ENCODE measurements around the gene RGR. TPM values are rescaled to one million over a fixed set of nuclear protein-coding genes. Genes with fewer than 3 reads are reported as not detected.

Gene RGR
- total and polyA plus RNA-seq, 7 donors = 0.10 to 0.28 (median 0.25) TPM; not detected in 4

GRCh38 chr10:84221916-84222315 is 22.9 kb upstream of the RGR start:
- Histone ChIP-seq H3K4me3 (no peak overlapping the region), H3K4me1 (no peaks in the 10 kb centered on the region), H3K27me3 (ENCODE audit: insufficient read depth in 3 of 3, low read length in 2 of 3) (peaks cover 0 to 3% (median 0%) of the 10 kb centered on the region in 3 donors), H3K27ac (no peak overlapping the region), H3K9me3 (no peaks in the 10 kb centered on the region), H3K36me3 (ENCODE audit: insufficient read depth in 1 of 2, low read depth in 1 of 2) (no peaks in the 10 kb centered on the region)
- WGBS, 3 donors = 69 to 83% (median 73%) methylated on average over 8 of the region's 8 CpGs
- intact Hi-C loops (cut with DNase I) = no loop called here
- no peak for DNase-seq
- ATAC-seq = no peak
- no peak for TF ChIP-seq CTCF (IDR thresholded peaks at IDR 0.05)

- H3K4me1 ChIP-seq = no peaks in the 10 kb centered on the region
- intact Hi-C loops (cut with DNase I) = no loop called here
- no peak overlapping the region for H3K27ac ChIP-seq
- peaks cover 0 to 3% (median 0%) of the 10 kb centered on the region in 3 donors for H3K27me3 ChIP-seq (ENCODE audit: insufficient read depth in 3 of 3, low read length in 2 of 3)
- no peak for TF ChIP-seq CTCF (IDR thresholded peaks at IDR 0.05)
- no peak overlapping the region for H3K4me3 ChIP-seq
- no peaks in the 10 kb centered on the region for H3K36me3 ChIP-seq (ENCODE audit: insufficient read depth in 1 of 2, low read depth in 1 of 2)
- 45 to 49% (median 48%) methylated on average over 6 of the region's 6 CpGs for WGBS, 3 donors
- no peak for ATAC-seq
- H3K9me3 ChIP-seq = no peaks in the 10 kb centered on the region
- DNase-seq = no peak
These were observed 20.3 kb upstream of the RGR start for GRCh38 chr10:84224411-84225028.

- TF ChIP-seq CTCF (IDR thresholded peaks at IDR 0.05) = no peak
- DNase-seq = no peak
- Histone ChIP-seq H3K36me3 (ENCODE audit: insufficient read depth in 1 of 2, low read depth in 1 of 2) (no peaks in the 10 kb centered on the region), H3K4me3 (no peak within 1 kb of the TSS), H3K4me1 (no peaks in the 10 kb centered on the region), H3K9me3 (no peaks in the 10 kb centered on the region), H3K27me3 (ENCODE audit: insufficient read depth in 3 of 3, low read length in 2 of 3) (peaks cover 0 to 3% (median 0%) of the 10 kb centered on the region in 3 donors), H3K27ac (no peak within 1 kb of the TSS)
- intact Hi-C loops (cut with DNase I) = no loop called here
- WGBS, 3 donors = 23 to 42% (median 31%) methylated on average over 6 of the region's 6 CpGs
- no peak for ATAC-seq
These were observed 19.3 kb upstream of the RGR start, which contains the start of gene LRIT2 for GRCh38 chr10:84225427-84226173. Gene LRIT2 (minus strand): TSS chr10:84225544. CDS start chr10:84225520, 24 bp downstream.

GRCh38 chr10:84226616-84227015 is 18.2 kb upstream of the RGR start:
- TF ChIP-seq CTCF (IDR thresholded peaks at IDR 0.05) = no peak
- ATAC-seq (no peak), DNase-seq (no peak)
- 75 to 85% (median 81%) methylated on average over 3 of the region's 3 CpGs for WGBS, 3 donors
- Histone ChIP-seq H3K36me3 (ENCODE audit: insufficient read depth in 1 of 2, low read depth in 1 of 2) (no peaks in the 10 kb centered on the region), H3K27ac (no peak overlapping the region), H3K27me3 (ENCODE audit: insufficient read depth in 3 of 3, low read length in 2 of 3) (peaks cover 0 to 3% (median 0%) of the 10 kb centered on the region in 3 donors), H3K4me3 (no peak overlapping the region), H3K9me3 (no peaks in the 10 kb centered on the region), H3K4me1 (no peaks in the 10 kb centered on the region)
- intact Hi-C loops (cut with DNase I) = no loop called here
